H1 (cell line): ENCODE results near the gene SMARCA5. TPM values are rescaled to one million over a fixed set of nuclear protein-coding genes. Genes with fewer than 3 reads are reported as not detected.

Experiments
- CBX8 ChIP-seq: fragments of 300-800, 300-1000 bp; sonication (generic); IDR thresholded peaks from 2 replicates; pipeline ENCODE4 v1.7.1; 2016; ENCODE audit warnings: low read depth, low read length, borderline replicate concordance
- polyA plus RNA-seq, 7 experiments: library from polyadenylated mRNA; depleted of rRNA in 3 of 7; stranded (reverse) in 5 of 7; unstranded in 2 of 7; fragments of >200 nt in 5 of 7; fragments of 200-250 nt in 2 of 7; gene quantifications; 1 replicate in 5 of 7; 2 replicates in 1 of 7; 4 replicates in 1 of 7; pipeline versions ENCODE4 v1.2.1 to v1.2.3, GENCODE V29; 2011 to 2013; ENCODE audit warnings: missing spikeins in 2 of 7, mixed read lengths in 2 of 7
- total RNA-seq: library from RNA; stranded (reverse); fragmentation: NEBNext Ultra II Directional; extraction: Animal tissue kit (Norgen Biotek cat#: 25700); gene quantifications from 2 replicates; pipeline ENCODE4 v1.2.1, GENCODE V29; 2021
- TF ChIP-seq, protein P1 (sequence below): fragments of 300-600 bp; sonication (generic); IDR thresholded peaks from 2 replicates; pipeline ENCODE4 v1.7.1; 2012; ENCODE audit warnings: low read length, moderate library complexity, mild to moderate bottlenecking, inconsistent platforms; ENCODE audit not compliant: insufficient replicate concordance

Gene SMARCA5
- total and polyA plus RNA-seq, 2 of the 8 experiments (the other 6 are each of a cell fraction or from before 2014, with no cell fraction given) = 13.9 to 112 TPM

DNA sequence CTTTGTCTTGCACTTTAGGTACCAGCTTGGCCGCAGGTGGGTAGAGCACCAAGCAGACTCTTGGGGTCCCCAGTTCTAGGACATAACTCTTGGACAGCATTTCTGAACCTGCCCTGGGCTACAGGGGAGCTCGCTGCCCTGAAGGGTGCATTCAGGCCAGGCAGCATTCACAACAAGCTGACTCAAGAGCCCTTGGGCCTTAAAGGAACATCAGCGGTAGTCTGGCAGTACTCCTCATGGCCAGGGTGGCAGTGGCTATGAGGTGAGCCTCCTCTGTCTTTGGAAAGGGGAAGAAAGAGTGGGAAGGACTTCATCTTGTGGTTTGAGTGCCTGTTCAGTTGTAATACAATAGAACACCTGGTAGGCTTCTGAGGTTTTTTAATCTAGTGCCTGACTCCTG, 24.8 kb upstream of the SMARCA5 start (continued):
- TF ChIP-seq, protein P1, sequence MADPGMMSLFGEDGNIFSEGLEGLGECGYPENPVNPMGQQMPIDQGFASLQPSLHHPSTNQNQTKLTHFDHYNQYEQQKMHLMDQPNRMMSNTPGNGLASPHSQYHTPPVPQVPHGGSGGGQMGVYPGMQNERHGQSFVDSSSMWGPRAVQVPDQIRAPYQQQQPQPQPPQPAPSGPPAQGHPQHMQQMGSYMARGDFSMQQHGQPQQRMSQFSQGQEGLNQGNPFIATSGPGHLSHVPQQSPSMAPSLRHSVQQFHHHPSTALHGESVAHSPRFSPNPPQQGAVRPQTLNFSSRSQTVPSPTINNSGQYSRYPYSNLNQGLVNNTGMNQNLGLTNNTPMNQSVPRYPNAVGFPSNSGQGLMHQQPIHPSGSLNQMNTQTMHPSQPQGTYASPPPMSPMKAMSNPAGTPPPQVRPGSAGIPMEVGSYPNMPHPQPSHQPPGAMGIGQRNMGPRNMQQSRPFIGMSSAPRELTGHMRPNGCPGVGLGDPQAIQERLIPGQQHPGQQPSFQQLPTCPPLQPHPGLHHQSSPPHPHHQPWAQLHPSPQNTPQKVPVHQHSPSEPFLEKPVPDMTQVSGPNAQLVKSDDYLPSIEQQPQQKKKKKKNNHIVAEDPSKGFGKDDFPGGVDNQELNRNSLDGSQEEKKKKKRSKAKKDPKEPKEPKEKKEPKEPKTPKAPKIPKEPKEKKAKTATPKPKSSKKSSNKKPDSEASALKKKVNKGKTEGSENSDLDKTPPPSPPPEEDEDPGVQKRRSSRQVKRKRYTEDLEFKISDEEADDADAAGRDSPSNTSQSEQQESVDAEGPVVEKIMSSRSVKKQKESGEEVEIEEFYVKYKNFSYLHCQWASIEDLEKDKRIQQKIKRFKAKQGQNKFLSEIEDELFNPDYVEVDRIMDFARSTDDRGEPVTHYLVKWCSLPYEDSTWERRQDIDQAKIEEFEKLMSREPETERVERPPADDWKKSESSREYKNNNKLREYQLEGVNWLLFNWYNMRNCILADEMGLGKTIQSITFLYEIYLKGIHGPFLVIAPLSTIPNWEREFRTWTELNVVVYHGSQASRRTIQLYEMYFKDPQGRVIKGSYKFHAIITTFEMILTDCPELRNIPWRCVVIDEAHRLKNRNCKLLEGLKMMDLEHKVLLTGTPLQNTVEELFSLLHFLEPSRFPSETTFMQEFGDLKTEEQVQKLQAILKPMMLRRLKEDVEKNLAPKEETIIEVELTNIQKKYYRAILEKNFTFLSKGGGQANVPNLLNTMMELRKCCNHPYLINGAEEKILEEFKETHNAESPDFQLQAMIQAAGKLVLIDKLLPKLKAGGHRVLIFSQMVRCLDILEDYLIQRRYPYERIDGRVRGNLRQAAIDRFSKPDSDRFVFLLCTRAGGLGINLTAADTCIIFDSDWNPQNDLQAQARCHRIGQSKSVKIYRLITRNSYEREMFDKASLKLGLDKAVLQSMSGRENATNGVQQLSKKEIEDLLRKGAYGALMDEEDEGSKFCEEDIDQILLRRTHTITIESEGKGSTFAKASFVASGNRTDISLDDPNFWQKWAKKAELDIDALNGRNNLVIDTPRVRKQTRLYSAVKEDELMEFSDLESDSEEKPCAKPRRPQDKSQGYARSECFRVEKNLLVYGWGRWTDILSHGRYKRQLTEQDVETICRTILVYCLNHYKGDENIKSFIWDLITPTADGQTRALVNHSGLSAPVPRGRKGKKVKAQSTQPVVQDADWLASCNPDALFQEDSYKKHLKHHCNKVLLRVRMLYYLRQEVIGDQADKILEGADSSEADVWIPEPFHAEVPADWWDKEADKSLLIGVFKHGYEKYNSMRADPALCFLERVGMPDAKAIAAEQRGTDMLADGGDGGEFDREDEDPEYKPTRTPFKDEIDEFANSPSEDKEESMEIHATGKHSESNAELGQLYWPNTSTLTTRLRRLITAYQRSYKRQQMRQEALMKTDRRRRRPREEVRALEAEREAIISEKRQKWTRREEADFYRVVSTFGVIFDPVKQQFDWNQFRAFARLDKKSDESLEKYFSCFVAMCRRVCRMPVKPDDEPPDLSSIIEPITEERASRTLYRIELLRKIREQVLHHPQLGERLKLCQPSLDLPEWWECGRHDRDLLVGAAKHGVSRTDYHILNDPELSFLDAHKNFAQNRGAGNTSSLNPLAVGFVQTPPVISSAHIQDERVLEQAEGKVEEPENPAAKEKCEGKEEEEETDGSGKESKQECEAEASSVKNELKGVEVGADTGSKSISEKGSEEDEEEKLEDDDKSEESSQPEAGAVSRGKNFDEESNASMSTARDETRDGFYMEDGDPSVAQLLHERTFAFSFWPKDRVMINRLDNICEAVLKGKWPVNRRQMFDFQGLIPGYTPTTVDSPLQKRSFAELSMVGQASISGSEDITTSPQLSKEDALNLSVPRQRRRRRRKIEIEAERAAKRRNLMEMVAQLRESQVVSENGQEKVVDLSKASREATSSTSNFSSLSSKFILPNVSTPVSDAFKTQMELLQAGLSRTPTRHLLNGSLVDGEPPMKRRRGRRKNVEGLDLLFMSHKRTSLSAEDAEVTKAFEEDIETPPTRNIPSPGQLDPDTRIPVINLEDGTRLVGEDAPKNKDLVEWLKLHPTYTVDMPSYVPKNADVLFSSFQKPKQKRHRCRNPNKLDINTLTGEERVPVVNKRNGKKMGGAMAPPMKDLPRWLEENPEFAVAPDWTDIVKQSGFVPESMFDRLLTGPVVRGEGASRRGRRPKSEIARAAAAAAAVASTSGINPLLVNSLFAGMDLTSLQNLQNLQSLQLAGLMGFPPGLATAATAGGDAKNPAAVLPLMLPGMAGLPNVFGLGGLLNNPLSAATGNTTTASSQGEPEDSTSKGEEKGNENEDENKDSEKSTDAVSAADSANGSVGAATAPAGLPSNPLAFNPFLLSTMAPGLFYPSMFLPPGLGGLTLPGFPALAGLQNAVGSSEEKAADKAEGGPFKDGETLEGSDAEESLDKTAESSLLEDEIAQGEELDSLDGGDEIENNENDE = no peak
- TF ChIP-seq CBX8 = no peak
